COR-L47 (cell line): Measurements from ENCODE around the gene ALPP.
"Not testable (repeated sequence)": the region's sequence is repeated elsewhere in the genome, so short reads cannot be mapped to it uniquely, and the experiment has no call there.

Experiments used
- DNase-seq: peaks from one replicate; lab custom pipeline; 2025; lab: John Stamatoyannopoulos, UW

The ALPP gene

DNA sequence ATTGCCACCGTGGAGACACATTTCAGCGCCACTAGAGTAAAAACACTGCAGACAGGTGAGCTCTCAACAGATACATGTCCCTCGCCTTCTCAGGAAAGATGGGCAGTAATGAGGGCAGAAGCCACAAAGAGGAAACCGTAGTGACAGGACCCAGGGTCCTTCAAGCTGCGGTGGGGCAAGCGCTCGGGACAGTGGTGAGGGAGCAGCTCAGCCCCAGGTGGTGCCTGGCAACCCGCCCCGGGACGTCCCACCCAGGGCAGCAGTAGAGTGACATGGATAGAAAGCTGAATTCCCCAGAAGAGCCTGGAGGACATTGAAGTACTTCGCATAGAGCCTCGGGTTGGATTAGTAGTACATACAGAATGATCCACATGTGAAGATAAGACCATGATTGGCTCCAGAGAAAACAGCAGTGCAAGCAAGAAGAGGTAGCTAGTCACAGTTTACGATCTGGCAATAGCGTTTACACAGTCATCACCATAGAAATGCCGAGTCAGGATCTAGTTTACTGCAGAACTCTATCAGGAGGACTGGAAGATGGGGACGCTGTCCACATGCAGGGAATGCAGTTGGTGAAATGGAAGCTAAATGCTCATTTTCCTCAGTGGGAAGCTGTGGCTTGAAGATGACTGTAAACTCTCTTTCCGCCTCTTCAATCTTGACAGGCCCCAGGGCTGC is 37.4 kb upstream of the ALPP start:
- DNase-seq: no peak

GRCh38 chr2:232341739-232342126 is 36.8 kb upstream of the ALPP start:
- DNase-seq: no peak

DNA sequence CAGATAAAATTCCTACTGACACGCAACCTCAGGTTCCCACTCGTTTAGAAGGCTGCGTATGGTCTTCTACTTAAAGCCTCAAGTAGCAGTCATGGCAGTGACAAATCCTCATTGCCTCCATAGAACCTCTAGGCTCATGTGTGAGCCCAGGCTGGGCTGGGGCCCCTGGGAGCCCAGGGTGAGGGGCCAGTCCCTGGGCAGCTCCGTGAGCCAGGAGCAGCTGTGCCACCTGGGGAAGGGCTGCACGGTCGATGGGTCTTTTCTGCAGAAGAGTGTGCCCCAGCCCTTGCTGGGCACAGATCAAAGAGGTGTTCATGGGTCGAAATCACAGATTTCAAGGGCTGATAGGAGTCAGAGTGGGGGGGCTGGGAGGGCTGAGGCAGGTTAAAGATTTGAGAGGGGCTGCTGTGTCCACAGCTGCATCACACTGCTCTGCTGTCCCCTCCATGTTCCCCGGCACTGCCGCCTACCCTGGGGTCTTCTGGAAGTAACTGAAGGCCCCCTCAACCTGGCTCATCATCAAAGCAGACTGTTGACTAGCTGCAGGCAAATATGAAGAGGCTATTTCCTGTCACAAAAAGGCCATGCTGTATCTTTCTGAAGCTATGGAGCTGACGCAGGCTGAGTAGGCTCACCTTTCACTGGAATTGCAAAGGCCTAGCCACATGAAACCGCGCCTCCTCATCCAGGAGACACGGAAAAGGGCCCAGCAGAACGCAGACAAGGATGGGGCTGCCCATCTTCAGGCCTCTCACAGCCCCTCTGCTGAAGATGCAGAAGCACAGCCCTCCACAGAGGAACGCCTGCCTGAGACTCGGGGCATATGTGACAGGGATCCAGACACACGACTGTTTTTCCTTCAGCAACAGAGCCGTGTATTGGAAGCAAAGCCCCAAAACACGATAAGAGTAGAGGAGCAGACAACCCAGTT is 35.7 kb upstream of the ALPP start:
- no peak for DNase-seq

DNA sequence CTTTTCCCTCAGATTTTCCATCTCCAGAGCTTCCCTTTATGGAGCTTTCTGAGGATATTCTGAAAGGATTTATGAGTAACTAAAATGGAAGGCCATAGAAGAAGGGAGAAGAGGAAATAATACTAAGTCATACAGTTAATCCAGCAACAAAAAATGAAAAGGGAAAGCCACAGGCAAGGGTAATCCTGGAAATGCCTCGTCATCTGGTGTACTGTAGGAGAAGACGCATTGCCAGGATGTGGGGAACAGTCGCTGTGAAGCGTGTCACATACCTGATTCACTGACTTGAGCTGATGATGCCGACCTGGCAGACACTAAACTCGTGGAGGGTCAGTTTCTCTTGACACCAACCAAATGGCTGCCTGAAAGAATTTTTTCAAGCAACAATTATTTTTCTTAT is 34.7 kb upstream of the ALPP start:
- no peak for DNase-seq

DNA sequence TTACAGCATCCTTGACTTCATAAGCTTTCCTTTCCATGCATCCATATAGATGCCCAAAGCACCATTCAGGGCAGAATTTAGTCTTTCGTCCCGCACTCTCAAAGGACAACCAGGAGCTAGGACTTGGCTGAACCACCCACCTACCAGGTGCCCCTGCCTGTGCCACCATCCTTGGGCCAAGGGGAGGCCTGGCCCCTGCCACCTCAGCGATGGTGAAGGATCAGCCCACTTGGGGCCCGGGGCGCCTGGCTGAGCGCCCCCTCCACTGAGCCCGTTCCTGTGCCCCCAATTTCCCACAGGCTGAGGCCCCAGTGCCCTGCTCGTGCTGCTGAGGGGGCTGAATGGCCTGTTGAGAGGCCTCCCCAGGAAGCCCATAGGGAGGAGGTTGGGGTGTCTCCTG is 33.3 kb upstream of the ALPP start:
- DNase-seq: no peak

DNA sequence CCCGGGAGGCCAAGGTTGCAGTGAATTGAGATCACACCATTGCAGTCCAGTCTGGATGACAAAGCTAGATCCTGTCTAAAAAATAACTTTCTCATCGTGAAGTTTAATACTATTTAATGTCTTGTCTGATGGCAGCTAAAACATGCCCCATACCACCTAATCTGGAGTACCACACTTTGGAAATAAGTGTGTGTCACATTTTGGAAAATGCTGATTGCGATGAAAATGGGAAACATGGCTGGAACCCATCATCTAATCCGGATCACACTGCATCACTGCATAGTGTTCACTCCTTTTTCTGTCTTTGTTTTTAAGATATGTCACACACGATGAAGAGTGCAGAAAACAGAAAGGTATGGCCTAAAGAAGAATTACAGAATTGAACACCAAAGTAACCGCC is 31.2 kb upstream of the ALPP start:
- no peak for DNase-seq

DNA sequence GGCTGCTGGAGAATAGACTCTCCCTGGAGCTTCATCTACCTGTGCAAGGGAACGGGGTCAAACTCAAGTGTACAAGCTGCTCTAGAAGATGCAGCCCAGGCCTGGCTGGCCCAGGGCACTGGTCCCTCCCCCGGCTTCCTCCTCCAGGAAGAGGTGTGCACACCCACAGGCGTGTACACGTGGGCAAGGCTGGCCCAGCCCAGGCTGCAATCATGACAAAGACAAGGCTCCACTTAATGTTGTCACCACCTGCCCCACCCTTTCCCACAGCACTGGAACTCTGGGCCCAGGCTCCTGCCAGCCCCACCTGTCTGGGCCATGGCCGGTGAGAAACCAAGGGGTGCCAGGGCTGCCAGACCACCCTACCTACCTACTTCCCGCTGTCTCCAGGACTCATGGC is 29.6 kb upstream of the ALPP start:
- DNase-seq: no peak

DNA sequence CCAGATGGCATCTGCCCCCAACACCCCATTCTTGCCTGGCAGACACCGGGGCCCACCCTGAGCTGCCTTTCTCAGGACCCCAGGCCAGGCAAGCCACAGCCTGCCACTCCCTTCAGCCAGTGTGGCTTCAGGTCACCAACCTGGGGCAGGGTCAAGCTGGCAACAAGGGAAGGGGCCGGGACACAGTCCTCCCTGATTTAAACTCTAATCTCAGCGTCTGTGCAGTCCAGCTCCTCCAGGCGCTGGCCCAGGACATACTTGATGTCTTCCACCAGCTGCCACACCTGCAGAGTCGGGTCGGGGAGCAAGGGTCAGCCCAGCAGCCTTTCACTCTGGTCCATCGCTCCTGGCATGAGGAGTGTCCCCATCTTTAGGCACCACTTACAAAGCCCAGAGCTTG is 29.0 kb upstream of the ALPP start:
- DNase-seq: no peak

DNA sequence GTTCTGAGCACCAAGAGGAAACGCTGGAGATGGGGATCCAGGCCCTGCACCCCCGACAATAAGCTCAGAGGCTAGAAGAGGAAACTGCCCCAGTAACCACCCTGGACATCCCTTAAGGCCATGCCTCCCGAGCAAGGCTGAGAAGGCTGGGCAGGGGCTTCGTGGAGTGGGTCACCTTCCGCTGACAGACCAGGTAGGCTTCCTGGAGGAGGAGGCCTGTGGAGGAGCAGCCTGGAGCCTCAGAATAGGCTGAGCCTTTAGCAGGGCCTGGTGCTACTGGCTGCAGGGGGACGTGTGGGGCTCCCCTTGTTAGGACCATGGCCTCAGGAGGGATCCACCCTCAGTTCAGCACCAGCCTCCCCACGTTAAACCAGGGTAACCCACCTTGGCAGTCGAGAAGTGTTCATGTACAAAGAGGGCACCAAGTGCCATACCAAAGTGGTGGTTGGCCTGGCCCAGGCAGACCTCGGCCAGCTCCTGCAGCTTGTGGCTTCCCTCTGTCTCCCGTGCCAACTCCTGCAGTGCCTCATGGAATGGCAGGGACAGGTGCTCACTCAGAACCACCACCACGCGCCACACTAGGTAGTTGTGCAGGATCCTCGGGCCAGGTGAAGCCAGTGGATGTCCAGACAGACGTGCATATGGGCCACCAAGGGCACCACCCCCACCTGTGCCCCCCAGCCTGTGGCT is 28.5 kb upstream of the ALPP start:
- DNase-seq: no peak

DNA sequence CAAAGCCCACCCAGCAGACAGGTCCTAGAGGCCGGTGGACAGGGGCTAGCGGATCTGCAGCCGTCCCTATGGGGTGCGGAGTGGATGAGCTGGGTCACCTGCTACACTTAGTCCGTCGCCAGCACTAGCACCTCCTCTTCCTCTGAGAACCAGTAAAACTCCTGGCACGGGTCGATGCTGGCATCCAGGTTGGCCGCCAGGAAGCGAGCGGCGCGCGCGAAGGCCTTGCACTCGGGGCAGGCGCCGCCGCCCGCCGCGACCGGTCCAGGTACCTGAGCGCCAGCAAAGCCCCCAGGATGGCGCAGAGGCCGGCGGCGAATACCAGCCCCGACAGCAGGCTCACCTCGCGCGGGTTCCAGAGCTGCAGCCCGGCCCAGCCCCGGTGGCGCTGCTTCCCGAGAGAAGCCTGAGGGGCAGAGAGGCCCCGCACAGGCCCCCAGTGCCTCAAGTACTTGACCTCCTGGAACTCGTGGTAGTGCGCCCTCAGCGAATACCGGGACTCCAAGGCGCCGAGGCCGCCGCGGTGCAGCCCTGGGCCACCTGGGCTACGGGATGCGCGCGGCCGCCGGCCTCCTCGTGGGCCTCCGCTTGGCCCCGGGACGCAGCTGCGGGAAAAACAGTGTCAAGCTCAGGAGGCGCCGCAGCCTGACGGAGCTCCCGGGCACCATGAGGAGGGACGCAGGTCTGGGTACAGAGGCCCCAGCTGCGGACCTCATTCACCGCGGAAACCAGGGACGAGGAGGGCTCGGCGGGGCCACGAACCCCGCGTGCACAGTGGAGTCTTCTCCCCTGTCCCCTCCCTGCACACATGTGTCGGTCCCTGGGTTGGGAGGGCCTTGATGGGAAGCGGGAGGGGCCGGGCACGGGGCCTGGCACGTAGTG is 27.5 kb upstream of the ALPP start:
- DNase-seq: no peak

- no peak for DNase-seq
Observed at GRCh38 chr2:232351686-232352510, 26.7 kb upstream of the ALPP start.

DNA sequence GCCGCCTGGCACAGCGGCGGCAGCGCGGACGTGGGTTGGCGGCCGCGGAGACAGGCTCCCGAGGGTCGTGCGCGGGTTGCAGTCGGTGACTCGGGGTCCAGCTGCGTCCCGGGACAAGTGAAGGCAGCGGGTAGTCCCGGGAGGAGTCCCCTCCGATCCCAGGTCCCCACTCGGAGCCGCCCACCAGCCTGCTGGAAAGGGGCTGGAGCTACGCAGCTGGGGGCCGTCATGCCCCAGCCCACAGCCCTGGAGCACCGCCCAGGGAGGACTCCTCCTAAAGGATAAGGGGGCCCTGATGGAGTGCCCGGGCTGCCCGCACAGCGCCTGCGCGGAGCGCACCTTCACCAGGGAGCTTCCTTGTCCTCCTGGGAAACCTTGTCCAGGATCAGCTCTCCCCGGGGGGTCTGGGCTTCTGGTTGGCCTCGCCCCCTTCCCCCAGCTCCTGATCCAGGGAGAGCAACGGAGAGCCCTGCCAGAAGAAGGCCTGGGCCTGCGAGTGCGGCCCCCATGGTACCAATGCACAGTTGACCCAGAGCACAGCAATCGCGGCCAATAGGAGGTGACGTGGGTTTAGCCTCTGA is 25.9 kb upstream of the ALPP start:
- DNase-seq: no peak

- DNase-seq: no peak
Observed at GRCh38 chr2:232353096-232353495, 25.5 kb upstream of the ALPP start.

DNA sequence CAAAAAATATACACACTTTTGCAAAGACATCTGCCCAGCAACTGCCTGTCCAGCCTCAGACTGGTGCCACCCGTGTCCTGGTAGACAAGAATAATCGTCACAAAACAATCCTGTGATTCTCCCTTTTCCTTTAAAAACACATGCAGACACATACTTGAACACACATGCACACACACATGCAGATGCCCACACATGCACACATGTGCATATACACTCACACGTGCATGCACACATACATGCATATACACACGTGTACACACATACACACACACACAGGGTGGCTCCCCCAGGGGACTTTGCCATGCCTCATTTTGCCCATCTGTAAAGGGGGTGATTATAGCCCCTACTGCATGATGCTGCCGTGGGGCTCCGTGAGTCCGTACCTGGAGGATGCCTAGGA is 24.9 kb upstream of the ALPP start:
- no peak for DNase-seq

- no peak for DNase-seq
Observed at GRCh38 chr2:232354069-232354468, 24.5 kb upstream of the ALPP start.

- DNase-seq: no peak
Observed at GRCh38 chr2:232361646-232362045, 16.9 kb upstream of the ALPP start.

DNA sequence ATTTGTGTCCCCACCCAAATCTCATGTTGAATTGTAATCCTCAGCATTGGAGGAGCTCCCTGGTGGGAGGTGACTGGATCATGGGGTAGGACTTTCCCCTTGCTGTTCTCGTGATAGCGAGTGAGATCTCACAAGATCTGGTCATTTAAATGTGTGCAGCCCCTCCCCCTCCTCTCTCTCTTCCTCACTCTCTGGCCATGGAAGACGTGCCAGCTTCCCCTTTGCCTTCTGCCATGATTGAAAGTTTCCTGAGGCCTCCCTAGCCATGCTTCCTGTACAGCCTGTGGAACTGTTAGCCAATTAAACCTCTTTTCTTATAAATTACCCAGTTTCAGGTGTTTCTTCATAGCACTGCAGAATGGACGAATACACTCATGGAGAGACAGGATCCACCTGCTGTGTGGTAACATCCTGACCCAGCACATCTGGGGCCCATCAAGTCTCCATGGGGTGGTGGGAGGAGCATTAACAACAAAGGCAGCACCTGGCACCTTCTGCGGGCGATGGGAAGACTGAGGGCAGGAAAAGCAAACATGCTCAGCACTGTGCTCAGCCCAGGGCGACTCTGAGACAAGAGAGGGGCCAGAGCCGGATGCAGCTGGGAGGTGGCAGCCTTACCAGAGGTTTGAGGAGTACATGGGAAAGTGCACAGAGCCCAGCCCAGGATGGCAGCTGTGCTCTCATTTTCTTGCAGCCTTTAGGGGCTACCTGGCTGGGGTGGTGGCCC is 16.2 kb upstream of the ALPP start:
- peak; percentile 25 for DNase-seq

DNA sequence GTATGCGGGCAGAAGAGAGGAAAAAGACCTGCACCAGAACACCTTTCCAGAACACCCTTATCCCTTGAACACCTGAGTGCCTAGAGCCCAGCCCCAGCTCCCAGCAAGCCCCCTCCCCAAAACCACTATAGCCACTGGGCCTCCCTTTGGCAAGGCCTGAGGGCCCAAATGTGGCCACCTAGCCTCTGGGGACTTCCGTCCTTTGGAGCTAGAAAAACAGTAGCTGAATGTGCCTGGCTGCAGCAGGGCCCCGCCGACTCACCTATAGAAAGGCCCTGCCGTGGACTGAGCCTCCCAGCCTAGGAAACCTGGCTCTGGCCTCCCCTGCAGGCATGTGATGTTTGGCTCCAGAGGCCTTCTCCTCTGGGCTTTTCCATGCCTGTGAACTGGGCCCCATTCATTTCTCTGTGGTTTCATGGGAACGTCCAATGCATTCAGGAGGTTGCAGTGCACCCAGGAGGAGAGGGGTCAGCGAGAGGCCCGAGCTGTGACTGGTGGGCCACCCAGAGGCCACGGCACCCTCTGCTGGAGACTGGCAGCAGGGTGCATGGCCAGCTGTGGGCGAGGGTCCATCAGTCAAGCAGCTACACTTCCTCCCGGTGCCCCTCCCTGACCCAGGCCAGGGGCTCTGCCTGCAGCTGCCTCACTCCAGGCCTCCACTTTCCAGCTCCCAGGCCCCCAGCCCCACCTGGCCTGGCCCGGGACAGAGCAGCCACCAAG is 15.3 kb upstream of the ALPP start:
- DNase-seq: not testable (repeated sequence)
